Measurements from ENCODE around the gene BLVRA.
"Not testable (repeated sequence)": the region's sequence is repeated elsewhere in the genome, so short reads cannot be mapped to it uniquely, and the experiment has no call there.

Gene BLVRA

GRCh38 chr7:43768887-43769272 lies 10.4 kb downstream of the BLVRA start:
- DNase-seq (ENCODE audit: low read depth in 2 of 2): no peak

GRCh38 chr7:43769281-43769680 lies 10.8 kb downstream of the BLVRA start:
- DNase-seq (ENCODE audit: low read depth in 2 of 2): no peak

DNA sequence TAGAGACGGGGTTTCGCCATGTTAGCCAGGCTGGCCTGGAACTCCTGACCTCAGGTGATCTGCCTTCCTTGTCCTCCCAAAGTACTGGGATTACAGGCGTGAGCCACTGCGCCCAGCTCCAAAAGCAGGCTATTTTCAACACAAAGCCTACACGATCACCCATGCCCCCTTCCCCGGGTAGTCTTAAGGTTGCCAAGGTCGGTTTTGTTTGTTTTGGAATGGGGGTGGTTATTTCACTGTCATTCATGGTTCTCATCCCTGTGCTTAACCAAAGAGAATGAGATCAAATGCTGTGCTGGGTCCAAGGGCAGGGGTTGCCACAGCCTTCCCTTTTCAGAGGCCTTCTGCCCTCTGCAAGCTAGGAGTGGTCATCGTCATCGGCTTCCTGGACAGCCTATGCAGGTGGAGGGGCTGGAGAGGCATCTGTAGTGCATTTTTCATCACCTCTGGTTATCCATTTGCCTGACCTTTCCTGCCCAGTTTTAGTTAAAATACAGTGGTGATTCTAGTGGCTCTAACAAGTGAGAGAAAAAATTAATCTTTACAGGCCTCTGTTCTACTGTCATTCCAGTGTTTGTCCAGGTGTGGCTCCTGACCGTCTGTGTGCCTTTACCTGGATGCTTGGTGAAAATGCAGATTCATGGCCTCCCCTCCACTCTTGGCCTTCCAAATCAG lies 11.4 kb downstream of the BLVRA start:
- DNase-seq (ENCODE audit: low read depth in 2 of 2): no peak

DNA sequence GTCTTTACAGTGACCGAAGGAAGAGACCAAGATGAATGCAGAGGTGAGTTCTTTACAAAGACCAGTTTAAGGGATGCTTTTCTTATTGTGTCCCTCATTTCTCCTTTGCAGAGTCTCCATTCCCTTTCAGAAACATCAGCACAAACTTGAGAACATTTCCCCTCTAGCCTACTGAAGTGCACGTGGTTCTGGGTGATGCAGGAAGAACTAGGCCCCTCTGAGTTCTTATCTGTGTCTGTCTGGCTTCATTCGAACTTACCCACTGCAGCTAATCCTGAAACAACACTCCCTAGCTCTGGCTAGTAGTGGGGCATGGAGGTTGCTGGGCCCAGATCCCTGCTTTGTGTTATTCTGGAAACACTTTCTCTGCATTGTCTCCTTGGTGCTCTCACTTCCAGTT lies 12.6 kb downstream of the BLVRA start:
- DNase-seq (ENCODE audit: low read depth in 2 of 2): no peak

DNA sequence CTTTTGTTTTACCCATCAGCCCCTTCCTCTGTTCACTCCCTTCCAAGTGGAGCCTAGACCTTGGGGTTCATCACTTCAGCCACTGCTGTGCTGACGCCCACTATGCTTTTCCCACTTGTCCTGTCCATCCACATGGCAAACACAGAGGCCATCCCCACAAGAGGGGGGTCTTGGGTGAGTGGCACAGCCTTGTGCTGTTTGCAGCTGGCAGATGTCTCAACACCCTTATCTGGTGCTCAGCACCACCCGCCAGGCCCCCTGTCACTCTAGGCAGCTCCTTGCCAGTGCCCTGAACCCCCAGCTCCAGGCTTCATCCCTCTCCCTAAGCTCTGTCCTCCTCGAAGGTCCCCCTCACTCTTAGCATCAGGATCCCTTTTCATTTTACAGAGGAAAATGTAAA lies 13.1 kb downstream of the BLVRA start:
- DNase-seq (ENCODE audit: low read depth in 2 of 2): no peak

DNA sequence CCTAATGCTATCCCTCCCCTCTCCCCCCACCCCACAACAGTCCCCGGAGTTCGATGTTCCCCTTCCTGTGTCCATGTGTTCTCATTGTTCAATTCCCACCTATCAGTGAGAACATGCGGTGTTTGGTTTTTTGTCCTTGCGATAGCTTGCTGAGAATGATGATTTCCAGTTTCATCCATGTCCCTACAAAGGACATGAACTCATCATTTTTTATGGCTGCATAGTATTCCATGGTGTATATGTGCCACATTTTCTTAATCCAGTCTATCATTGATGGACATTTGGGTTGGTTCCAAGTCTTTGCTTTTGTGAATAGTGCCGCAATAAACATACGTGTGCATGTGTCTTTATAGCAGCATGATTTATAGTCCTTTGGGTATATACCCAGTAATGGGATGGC lies 14.8 kb downstream of the BLVRA start:
- not testable (repeated sequence) for DNase-seq (ENCODE audit: low read depth in 2 of 2)

GRCh38 chr7:43775255-43775654 lies 16.8 kb downstream of the BLVRA start:
- DNase-seq (ENCODE audit: low read depth in 2 of 2): not testable (repeated sequence)

- not testable (repeated sequence) for DNase-seq (ENCODE audit: low read depth in 2 of 2)
Observed at GRCh38 chr7:43778293-43779044, 20.0 kb downstream of the BLVRA start.

GRCh38 chr7:43779045-43779812 lies 20.7 kb downstream of the BLVRA start:
- no peak for DNase-seq (ENCODE audit: low read depth in 2 of 2)

DNA sequence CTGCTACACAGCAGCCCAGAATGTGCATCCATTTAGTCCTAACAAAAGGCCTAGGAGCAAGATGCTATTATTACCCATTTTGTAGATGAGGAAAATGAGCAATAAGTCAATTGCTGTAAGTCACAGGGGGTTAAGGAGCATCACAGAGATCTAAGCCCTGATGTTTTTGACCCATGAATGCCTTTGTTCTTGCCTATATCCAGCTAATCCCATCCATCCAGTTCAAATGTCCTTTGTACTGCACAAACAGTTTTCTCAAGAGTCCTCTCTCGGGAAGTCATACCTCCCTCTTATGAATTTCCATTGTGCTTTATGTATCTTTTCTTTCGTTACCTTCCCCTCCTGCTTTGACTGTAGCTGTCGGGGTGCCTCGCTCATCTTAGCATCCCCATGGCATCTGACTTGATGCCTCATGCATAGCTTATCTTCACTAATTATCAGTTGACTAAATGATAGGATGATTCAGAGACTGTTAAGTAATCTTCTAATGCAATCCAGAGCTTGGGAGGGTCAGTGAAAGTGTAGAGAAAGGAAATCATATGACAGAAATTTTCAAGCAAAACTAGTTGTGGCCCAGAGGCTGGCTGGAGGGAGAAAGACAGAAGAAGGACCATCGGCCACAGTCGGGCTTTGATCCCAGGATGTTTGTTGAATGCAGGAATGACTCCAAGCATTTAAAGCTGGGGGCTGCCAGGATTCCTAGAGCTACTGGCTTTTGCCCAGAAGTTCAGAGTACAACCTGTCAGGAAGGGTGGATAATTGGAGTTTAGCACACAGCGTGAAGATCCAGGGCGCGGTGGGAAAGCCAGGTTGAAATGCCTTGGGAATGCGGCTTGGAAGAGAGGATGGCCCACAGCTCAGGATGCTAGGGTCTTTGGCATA lies 23.5 kb downstream of the BLVRA start:
- no peak for DNase-seq (ENCODE audit: low read depth in 2 of 2)

DNA sequence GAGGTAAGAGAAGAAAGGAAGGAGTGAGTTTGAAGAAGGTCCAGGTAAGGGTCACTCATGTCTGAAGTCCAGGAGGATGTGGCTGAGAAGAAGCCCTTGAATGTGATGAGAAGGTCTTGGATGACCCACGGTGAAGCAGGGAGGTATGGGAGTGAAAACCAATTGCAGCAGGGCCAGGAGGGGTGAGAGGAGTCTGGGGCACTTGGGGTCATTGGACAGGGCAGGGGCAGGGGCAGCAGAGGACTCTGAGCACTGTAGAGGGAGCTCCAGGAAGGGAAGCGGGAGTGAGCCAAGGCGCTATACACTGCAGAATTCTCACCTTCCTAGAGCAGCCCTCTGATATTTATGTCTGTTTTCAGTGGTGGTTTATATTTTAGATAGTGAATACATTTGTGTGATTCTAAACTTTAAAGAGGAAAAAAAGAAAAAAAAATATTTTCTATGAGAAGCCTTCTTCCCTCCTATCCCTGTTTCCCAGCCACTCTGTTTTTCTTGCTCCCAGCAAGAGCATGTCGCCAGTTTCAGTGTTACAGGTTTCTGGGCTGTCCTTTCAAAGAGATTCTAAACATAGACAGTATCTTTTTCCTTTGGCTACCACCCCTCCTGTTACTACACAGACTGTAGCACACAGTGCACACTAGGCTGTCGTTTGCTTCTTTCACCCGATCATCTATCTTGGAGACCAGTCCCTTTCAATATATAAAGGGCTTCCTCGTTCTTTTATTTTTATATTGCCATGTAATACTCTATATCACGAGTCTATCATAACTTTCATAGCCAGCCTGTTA lies 24.5 kb downstream of the BLVRA start:
- DNase-seq (ENCODE audit: low read depth in 2 of 2): no peak

DNA sequence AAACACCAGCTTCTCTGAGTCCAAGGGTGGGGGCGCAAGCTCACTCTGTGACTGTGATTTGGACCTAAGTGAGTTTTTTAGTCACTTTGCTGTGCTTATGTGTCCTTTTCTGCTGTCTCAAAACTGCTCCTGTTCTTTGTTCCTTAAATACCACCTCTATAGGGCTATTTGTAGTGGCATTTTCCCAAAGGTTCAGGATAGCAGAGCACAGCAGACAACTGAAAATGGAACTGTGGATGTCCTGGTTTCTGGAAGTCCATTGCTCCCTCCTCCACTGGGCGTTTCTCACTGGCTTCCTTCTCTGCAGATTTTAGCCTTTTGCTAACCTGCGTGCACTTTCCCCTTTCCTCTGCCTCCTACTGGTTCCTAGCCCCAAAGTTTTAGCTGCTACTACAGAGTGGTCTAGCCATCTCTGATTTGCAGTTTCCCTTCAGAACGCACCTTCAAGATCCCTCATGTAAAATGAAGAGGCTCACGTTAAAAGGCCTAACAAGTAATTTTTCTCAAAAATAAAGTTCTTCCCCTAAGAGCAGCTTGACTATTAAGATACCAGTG lies 25.6 kb downstream of the BLVRA start:
- DNase-seq (ENCODE audit: low read depth in 2 of 2): no peak

GRCh38 chr7:43784585-43785087 lies 26.2 kb downstream of the BLVRA start:
- DNase-seq (ENCODE audit: low read depth in 2 of 2): not testable (repeated sequence)

- DNase-seq (ENCODE audit: low read depth in 2 of 2): no peak
Observed at GRCh38 chr7:43785420-43785819, 26.9 kb downstream of the BLVRA start.

- DNase-seq (ENCODE audit: low read depth in 2 of 2): no peak
Observed at GRCh38 chr7:43787771-43788170, 29.3 kb downstream of the BLVRA start.

- DNase-seq (ENCODE audit: low read depth in 2 of 2): no peak
Observed at GRCh38 chr7:43790006-43790405, 31.5 kb downstream of the BLVRA start.

DNA sequence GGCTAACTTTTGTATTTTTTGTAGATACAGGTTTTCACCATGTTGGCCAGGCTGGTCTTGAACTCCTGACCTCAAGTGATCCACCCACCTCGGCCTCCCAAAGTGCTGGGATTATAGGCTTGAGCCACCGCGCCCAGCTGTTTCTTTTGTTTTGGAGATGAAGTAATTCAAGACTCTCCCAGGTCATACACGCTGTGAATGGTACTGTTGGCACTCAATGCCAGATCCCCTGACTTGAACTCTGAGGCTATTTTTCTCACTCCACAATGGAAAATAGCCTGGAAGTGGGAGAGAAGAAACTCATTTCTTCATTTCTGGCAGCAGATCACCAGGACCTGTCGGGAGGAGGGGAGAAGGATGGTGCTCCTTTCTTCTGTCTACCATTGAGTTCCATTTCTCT lies 32.4 kb downstream of the BLVRA start:
- DNase-seq (ENCODE audit: low read depth in 2 of 2): no peak

GRCh38 chr7:43791665-43792064 lies 33.2 kb downstream of the BLVRA start:
- DNase-seq (ENCODE audit: low read depth in 2 of 2): no peak

DNA sequence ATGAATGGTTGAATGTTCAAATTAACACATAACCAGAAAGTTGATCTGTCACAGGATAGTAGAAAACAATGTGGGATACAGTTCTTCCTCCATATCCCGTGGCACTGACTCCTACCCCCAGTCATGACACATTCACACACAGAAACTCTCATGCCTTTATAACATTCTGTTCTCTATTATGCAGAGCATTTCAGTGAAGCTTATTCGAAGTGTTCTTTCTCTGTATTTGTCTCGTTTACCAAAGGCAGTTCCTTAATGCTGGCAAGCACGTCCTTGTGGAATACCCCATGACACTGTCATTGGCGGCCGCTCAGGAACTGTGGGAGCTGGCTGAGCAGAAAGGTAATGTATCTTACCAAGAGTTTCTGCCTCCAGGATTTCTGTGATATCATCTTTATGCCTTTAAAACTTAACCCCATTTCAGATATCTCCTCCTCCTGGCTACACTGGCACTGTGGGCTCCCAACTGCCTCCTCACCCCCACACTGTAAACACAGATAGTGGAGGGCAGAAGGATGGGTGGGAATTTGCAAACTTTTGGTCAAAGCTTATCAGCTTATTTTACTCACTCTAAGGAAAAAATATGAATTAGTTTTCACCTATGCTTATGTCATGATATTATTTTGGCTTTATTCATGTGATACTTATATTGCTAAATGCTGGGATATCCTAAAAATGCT lies 34.1 kb downstream of the BLVRA start:
- no peak for DNase-seq (ENCODE audit: low read depth in 2 of 2)

- no peak for DNase-seq (ENCODE audit: low read depth in 2 of 2)
Observed at GRCh38 chr7:43799605-43800004, 41.1 kb downstream of the BLVRA start.

Data from stimulated activated CD8-positive, alpha-beta memory T cell treated with anti-CD3 and anti-CD28 coated beads, Interleukin-15, amount 100 ng/mL, for 4 hours (primary cell).